HepG2 (cell line): ENCODE measurements around the gene PAM16. TPM values are rescaled to one million over a fixed set of nuclear protein-coding genes. Genes with fewer than 3 reads are reported as not detected.
A peak's percentile ranks its signal among the peaks of the same experiment; 100 is the strongest.

Experiments used
- JUND ChIP-seq: sonication (generic); formaldehyde crosslinking; IDR thresholded peaks from 2 replicates; pipeline ENCODE4 v1.8.0; 2022; ENCODE audit warnings: mild to moderate bottlenecking, missing genetic modification reagents
- RERE ChIP-seq: IDR thresholded peaks from 2 replicates; pipeline ENCODE4 v1.6.1; 2016; ENCODE audit warnings: low read depth, missing genetic modification reagents, missing compliant biosample characterization
- ZNF431 ChIP-seq: sonication (generic); formaldehyde crosslinking; IDR thresholded peaks from 2 replicates; pipeline ENCODE4 v1.9.0; 2022; ENCODE audit warnings: missing genetic modification reagents, low read depth, mild to moderate bottlenecking, borderline replicate concordance
- ZNF879 ChIP-seq: sonication (generic); formaldehyde crosslinking; IDR thresholded peaks from 2 replicates; pipeline ENCODE4 v1.8.1; 2023; ENCODE audit warnings: missing genetic modification reagents
- polyA plus RNA-seq, 8 experiments: library from polyadenylated mRNA; depleted of rRNA in 3 of 8; stranded (reverse) in 7 of 8; unstranded in 1 of 8; fragments of >200 nt; fragmentation: Illumina TruSeq in 4 of 8; extraction: Trizol in 4 of 8; gene quantifications; 2 replicates each; pipeline versions ENCODE4 v1.2.1 to v1.2.3, GENCODE V29; 2011 to 2016; ENCODE audit warnings: low read depth in 4 of 8, missing spikeins in 1 of 8, mixed read lengths in 1 of 8; ENCODE audit not compliant: insufficient read depth in 1 of 8
- total RNA-seq, 5 experiments: library from RNA; depleted of rRNA; stranded (reverse); fragments of >200 nt; fragmentation: Illumina TruSeq; extraction: Trizol; gene quantifications; 2 replicates each; pipeline ENCODE4 v1.2.3, GENCODE V29; 2016; ENCODE audit warnings: low read depth in 1 of 5
- TF ChIP-seq, protein P1 (sequence below): sonication (generic); formaldehyde crosslinking; IDR thresholded peaks from 2 replicates; pipeline ENCODE4 v1.5.0; 2020; ENCODE audit warnings: missing genetic modification reagents
- TF ChIP-seq, protein P2 (sequence below): sonication (generic); formaldehyde crosslinking; IDR thresholded peaks from 2 replicates; pipeline ENCODE4 v1.5.0; 2020; ENCODE audit warnings: mild to moderate bottlenecking, low read depth, missing genetic modification reagents, borderline replicate concordance
- TF ChIP-seq, protein P3 (sequence below): sonication (generic); formaldehyde crosslinking; IDR thresholded peaks from 2 replicates; pipeline ENCODE4 v1.4.0; 2020; ENCODE audit warnings: missing genetic modification reagents
- TF ChIP-seq, protein P4 (sequence below): sonication (generic); formaldehyde crosslinking; IDR thresholded peaks from 2 replicates; pipeline ENCODE4 v1.5.1; 2020; ENCODE audit warnings: mild to moderate bottlenecking, missing genetic modification reagents, moderate library complexity
- TF ChIP-seq, protein P5 (sequence below): sonication (generic); formaldehyde crosslinking; IDR thresholded peaks from 2 replicates; pipeline ENCODE4 v1.8.1; 2022; ENCODE audit warnings: low read depth, mild to moderate bottlenecking, missing genetic modification reagents

PAM16 gene
- total and polyA plus RNA-seq, 2 of the 13 experiments (the other 11 are each of a cell fraction or from before 2014, with no cell fraction given): 51.5 to 51.8 TPM

GRCh38 chr16:4381935-4382794 lies 31.0 kb upstream of the PAM16 start (continued):
- TF ChIP-seq RERE (CRISPR knock-in tag) (no peak), ZNF879 (CRISPR knock-in tag) (no peak), JUND (CRISPR knock-in tag) (no peak), ZNF431 (CRISPR knock-in tag) (no peak)
- TF ChIP-seq, protein P1, sequence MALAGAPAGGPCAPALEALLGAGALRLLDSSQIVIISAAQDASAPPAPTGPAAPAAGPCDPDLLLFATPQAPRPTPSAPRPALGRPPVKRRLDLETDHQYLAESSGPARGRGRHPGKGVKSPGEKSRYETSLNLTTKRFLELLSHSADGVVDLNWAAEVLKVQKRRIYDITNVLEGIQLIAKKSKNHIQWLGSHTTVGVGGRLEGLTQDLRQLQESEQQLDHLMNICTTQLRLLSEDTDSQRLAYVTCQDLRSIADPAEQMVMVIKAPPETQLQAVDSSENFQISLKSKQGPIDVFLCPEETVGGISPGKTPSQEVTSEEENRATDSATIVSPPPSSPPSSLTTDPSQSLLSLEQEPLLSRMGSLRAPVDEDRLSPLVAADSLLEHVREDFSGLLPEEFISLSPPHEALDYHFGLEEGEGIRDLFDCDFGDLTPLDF (CRISPR knock-in tag): no peak
- TF ChIP-seq, protein P2, sequence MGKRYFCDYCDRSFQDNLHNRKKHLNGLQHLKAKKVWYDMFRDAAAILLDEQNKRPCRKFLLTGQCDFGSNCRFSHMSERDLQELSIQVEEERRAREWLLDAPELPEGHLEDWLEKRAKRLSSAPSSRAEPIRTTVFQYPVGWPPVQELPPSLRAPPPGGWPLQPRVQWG (CRISPR knock-in tag): no peak
- TF ChIP-seq, protein P3, sequence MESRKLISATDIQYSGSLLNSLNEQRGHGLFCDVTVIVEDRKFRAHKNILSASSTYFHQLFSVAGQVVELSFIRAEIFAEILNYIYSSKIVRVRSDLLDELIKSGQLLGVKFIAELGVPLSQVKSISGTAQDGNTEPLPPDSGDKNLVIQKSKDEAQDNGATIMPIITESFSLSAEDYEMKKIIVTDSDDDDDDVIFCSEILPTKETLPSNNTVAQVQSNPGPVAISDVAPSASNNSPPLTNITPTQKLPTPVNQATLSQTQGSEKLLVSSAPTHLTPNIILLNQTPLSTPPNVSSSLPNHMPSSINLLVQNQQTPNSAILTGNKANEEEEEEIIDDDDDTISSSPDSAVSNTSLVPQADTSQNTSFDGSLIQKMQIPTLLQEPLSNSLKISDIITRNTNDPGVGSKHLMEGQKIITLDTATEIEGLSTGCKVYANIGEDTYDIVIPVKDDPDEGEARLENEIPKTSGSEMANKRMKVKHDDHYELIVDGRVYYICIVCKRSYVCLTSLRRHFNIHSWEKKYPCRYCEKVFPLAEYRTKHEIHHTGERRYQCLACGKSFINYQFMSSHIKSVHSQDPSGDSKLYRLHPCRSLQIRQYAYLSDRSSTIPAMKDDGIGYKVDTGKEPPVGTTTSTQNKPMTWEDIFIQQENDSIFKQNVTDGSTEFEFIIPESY (CRISPR knock-in tag): peak; percentile 96
- TF ChIP-seq, protein P4, sequence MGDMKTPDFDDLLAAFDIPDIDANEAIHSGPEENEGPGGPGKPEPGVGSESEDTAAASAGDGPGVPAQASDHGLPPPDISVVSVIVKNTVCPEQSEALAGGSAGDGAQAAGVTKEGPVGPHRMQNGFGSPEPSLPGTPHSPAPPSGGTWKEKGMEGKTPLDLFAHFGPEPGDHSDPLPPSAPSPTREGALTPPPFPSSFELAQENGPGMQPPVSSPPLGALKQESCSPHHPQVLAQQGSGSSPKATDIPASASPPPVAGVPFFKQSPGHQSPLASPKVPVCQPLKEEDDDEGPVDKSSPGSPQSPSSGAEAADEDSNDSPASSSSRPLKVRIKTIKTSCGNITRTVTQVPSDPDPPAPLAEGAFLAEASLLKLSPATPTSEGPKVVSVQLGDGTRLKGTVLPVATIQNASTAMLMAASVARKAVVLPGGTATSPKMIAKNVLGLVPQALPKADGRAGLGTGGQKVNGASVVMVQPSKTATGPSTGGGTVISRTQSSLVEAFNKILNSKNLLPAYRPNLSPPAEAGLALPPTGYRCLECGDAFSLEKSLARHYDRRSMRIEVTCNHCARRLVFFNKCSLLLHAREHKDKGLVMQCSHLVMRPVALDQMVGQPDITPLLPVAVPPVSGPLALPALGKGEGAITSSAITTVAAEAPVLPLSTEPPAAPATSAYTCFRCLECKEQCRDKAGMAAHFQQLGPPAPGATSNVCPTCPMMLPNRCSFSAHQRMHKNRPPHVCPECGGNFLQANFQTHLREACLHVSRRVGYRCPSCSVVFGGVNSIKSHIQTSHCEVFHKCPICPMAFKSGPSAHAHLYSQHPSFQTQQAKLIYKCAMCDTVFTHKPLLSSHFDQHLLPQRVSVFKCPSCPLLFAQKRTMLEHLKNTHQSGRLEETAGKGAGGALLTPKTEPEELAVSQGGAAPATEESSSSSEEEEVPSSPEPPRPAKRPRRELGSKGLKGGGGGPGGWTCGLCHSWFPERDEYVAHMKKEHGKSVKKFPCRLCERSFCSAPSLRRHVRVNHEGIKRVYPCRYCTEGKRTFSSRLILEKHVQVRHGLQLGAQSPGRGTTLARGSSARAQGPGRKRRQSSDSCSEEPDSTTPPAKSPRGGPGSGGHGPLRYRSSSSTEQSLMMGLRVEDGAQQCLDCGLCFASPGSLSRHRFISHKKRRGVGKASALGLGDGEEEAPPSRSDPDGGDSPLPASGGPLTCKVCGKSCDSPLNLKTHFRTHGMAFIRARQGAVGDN (CRISPR knock-in tag): peak; percentile 17; the same call in 1 of the 2 replicates
- TF ChIP-seq, protein P5, sequence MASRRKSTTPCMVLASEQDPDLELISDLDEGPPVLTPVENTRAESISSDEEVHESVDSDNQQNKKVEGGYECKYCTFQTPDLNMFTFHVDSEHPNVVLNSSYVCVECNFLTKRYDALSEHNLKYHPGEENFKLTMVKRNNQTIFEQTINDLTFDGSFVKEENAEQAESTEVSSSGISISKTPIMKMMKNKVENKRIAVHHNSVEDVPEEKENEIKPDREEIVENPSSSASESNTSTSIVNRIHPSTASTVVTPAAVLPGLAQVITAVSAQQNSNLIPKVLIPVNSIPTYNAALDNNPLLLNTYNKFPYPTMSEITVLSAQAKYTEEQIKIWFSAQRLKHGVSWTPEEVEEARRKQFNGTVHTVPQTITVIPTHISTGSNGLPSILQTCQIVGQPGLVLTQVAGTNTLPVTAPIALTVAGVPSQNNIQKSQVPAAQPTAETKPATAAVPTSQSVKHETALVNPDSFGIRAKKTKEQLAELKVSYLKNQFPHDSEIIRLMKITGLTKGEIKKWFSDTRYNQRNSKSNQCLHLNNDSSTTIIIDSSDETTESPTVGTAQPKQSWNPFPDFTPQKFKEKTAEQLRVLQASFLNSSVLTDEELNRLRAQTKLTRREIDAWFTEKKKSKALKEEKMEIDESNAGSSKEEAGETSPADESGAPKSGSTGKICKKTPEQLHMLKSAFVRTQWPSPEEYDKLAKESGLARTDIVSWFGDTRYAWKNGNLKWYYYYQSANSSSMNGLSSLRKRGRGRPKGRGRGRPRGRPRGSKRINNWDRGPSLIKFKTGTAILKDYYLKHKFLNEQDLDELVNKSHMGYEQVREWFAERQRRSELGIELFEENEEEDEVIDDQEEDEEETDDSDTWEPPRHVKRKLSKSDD (CRISPR knock-in tag): 0 out of 2 replicates have a peak, but pooled peaks have one; percentile 26
